HG02885 (cell line): ENCODE results near the gene RBM46.
"Not testable (repeated sequence)": the region's sequence is repeated elsewhere in the genome, so short reads cannot be mapped to it uniquely, and the experiment has no call there.

Experiments
- ATAC-seq: cut with Tn5 transposase; IDR thresholded peaks from one replicate; pipeline ENCODE4 v1.9.1; 2021; ENCODE audit warnings: mild to moderate bottlenecking; ENCODE audit not compliant: unreplicated experiment, poor library complexity

The RBM46 gene

GRCh38 chr4:154822775-154823174, 41.7 kb downstream of the RBM46 start:
- no peak for ATAC-seq

GRCh38 chr4:154836030-154836429, 55.0 kb downstream of the RBM46 start:
- no peak for ATAC-seq

- no peak for ATAC-seq
Measured at GRCh38 chr4:154836513-154836912, 55.4 kb downstream of the RBM46 start.

GRCh38 chr4:154838155-154838554, 57.1 kb downstream of the RBM46 start:
- no peak for ATAC-seq

- ATAC-seq, result no peak
Measured at GRCh38 chr4:154838694-154839093, 57.6 kb downstream of the RBM46 start.

GRCh38 chr4:154854362-154854761, 73.3 kb downstream of the RBM46 start:
- ATAC-seq, result no peak

- no peak for ATAC-seq
Measured at GRCh38 chr4:154858166-154858565, 77.1 kb downstream of the RBM46 start.

GRCh38 chr4:154868414-154869194, 87.5 kb downstream of the RBM46 start:
- ATAC-seq, result no peak

GRCh38 chr4:154869301-154869700, 88.2 kb downstream of the RBM46 start:
- ATAC-seq, result no peak

GRCh38 chr4:154872198-154872597, 91.1 kb downstream of the RBM46 start:
- no peak for ATAC-seq

- ATAC-seq, result not testable (repeated sequence)
Measured at GRCh38 chr4:154874049-154874448, 93.0 kb downstream of the RBM46 start.

GRCh38 chr4:154877110-154877760, 96.2 kb downstream of the RBM46 start:
- no peak for ATAC-seq
